NCI-H345 treated with DMSO at 0.1 percent for 48 hours (cell line): ENCODE data around the gene TEF.

ENCODE experiments used
- DNase-seq: peaks from one replicate; lab custom pipeline; 2025; ENCODE audit not compliant: unreplicated experiment; lab: John Stamatoyannopoulos, UW

The TEF gene

DNA sequence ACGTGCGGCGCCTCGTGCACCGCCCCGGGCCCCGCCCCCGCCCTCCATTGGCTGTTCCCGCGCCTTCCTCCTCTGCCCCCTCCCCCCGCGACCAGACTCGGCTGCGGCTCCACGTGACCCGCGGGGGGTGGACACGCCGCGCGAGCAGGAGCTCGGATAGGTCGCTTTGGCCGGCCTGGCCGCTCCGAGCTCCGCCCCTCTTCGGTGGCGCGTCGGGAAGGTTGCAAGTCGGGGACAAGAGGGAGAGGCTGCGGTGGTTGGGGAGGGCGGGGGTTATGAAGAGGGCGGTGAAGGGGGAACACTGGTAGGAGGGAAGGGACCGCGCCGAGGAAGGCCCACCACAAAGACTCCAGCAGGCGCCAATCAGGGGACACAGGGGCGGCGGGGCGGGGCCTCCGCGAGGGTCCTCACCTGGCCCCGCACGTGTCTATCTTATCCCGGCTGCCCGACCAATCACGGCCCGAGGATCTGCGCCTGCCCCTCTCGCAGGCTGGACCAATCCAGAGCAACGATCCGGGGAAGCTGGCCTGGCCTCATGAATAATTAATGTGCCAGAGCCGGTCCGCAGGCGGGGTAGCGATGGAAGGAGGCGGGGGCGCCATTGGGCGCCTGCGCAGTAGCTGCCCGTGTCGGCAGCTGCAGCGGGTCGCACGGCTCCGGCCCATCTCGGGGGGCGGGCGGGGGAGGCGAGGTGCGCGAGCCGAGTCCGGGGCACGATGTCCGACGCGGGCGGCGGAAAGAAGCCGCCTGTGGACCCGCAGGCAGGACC is at the start of gene TEF:
Gene TEF (plus strand): TSS at position 614 of the 769 bp plus-strand sequence. CDS start 103 bp downstream, at position 717.
- DNase-seq: peak; percentile 95

DNA sequence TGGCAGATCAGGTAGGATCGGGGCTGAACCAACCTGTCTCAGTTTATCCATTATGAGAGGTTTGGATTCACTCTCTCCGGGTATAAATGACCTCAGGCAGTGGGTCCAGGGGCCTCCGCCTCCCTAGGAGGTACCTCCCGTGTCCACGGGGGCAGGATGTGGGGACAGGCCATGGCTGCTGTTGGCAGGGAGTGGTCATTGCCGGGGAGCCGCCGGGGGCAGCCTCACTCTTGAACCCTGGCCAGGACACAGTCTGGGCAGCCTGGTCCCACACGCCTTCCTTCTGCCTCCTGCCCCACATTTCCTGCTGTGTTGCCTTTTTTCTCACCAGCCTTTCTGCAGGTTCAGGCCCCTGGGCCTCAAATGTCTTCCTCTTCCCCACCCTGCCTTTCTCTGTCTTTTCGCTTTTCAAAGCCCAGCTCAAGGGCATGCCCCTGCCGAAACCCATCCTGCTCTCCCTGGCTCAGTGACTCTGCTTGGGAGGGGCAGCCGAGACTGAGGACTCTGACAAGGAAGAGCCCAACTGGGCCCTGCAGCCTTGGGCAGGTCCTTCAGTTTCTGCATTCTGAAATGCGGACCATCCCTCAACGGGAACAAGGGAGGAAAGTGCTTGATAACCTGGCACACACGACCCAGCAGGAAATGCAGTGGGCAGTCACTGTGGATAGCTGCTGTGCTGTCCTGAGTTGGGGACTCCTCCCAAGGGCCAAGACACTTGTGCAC is 49.4 kb upstream of the TEF start:
- no peak for DNase-seq

DNA sequence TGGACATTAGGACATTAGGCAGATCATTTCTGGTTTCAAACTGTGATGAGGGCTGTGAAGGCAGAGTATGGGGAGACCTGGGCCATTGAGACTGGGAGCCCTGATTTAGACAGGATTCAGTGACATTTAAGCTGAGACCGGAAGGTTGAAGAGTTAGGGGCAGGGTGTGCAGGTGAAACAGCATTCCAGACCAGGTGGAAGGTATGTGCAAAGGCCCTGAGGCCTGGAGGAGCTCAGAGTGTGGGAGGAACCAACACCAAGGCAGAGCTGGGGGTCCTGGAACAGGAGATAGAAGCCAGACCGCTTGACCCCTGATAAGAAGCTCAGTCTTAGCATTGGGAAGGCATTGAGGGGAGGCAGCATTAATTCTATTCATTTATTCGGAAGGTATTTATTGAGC is 47.9 kb upstream of the TEF start:
- no peak for DNase-seq

DNA sequence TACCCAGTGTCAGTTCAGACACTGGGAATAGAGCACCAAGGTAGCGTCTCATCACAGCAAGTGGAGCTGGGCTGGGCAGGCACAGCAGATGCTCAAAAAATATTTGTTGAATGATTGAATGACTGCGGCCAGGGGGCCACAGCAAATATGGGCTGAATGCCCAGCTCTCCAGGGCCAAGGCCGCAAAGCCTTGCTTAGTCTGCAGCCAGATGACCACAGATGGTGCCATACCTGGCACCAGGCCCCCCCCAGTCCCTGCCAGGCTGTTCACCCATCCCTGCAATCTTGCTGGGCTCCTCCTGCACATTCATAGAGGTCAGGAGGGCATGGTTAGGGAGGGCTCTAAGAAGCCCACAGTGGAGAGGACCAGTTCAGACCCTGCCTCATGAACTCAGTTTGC is 47.5 kb upstream of the TEF start:
- DNase-seq: no peak

DNA sequence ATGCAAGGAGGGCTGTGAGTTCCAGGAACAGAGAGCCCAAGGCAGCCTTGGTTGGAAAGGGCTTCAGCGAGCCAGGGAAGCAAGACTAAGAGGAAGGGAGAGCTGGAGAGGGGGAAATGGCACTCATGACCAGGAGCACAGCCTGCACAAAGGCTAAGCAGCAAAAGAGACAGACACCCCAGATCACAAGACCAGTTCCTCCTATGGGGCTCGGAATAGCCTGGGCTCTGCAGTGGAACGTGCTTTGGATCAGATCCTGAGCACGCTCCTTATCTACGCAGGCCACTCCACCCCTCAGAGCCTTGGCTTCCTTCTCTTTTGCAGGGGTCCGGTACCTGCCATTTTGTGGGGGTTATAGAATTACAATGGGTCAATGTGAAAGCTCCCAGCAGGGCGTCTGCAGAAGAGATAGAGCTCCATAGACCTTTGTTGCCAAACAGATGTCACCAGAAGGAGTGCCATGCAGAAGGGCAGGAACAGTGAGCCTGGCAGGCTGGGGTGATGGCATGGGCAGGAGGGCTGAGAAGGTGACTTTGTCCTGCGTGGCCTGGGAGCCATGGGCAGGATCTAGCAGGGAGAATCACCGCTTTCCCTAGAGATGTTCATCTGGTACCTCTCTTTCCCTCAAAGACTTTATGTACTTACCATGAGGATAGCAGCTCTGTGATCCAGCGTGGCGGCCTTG is 46.6 kb upstream of the TEF start:
- no peak for DNase-seq

- no peak for DNase-seq
Measured at GRCh38 chr22:41338614-41339212, 43.0 kb upstream of the TEF start.

DNA sequence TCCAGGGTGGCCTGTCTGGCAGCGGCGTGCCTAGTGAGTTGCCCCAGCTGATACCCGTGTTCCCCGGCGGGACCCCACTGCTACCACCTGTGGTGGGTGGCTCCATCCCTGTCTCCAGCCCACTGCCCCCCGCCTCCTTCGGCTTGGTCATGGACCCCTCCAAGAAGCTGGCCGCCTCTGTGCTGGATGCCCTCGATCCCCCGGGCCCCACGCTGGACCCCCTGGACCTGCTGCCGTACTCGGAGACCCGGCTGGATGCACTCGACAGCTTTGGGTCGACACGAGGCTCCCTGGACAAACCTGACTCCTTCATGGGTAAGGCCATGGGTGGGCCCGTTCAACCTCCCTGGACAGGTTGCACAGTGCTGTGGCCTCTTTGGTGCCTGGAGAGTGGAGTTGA is 41.9 kb upstream of the TEF start:
- no peak for DNase-seq

- DNase-seq: no peak
Measured at GRCh38 chr22:41340357-41340756, 41.4 kb upstream of the TEF start.

- no peak for DNase-seq
Measured at GRCh38 chr22:41341012-41341411, 40.7 kb upstream of the TEF start.

DNA sequence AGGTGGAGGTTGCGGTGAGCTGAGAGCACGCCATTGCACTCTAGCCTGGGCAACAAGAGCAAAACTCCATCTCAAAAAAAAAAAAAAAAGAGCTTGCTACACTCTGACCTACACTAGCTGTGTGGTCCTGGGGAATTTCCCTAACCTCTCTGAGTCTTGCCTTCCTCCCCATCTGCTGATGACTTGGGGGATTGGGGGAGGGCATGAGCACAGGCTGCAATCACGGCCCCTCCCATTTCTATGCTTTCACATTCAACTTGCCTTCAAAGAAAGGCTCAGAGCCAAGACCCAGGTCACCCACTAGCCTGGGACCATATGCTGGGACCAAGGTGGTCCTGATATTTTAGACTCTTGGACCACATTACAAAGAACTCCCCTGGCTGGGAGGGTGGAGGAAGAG is 39.8 kb upstream of the TEF start:
- DNase-seq: no peak

- DNase-seq: no peak
Measured at GRCh38 chr22:41343300-41343699, 38.4 kb upstream of the TEF start.

DNA sequence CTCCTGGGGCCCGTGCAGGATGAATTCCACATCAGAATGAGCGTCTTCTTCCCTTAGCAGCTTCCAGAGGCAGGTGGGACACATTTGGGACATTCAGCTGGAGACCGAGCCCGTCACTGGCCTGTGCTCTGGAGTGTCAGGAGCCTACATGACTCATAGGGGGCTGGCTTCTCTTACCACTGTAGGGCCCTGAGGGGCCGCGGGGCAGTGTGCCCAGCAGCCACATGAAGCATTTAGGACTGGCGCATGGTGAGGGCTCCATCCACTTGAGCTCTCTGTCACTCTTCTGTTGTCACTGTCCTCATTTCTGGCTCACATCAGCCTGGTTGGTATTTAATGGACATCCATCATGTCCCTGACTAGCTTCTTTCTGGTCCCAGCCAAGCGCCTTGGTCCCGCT is 38.0 kb upstream of the TEF start:
- no peak for DNase-seq

- DNase-seq: no peak
Measured at GRCh38 chr22:41344189-41344788, 37.5 kb upstream of the TEF start.

DNA sequence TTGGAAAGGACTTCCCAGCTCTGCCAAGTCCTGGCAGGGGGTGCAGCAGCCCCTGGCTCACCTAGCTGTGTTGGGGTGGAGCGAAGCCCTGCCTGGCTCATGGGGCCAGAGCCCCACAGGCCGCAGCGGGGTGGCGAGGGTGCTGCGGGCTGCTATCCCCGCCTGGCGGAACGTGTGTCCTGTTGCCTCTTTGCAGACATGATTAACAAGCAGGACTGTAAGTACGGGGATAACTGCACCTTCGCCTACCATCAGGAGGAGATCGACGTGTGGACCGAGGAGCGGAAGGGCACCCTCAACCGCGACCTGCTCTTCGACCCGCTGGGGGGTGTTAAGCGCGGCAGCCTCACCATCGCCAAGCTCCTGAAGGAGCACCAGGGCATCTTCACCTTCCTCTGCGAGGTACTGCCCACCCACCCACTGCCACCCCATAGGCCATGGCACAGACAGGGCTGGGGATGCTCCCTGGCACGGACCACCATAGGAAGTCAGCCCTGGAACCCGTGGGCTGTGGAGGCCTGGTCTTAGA is 35.9 kb upstream of the TEF start:
- DNase-seq: no peak

GRCh38 chr22:41347066-41347859 is 34.5 kb upstream of the TEF start:
- no peak for DNase-seq

GRCh38 chr22:41348964-41349484 is 32.7 kb upstream of the TEF start:
- DNase-seq: no peak

GRCh38 chr22:41350087-41350486 is 31.7 kb upstream of the TEF start:
- no peak for DNase-seq

DNA sequence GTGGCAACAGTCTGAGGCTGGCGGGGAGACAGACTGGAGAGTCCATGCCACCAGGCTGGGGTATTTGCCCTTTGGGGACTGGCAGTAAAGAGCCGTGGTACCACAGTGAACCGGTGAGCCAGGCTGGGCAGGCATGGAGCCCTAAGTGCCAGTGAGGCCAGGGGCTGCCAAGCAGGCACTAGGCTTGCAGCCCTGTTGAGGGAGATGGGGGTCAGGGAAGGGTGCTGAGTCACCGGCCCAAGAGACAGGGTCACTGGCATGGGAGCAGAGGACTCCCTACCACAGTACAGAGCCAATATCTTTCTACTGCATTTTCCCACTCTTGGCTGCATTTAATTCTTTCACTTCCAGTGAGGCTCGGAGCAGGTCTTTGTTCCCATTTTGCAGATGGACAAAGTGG is 30.7 kb upstream of the TEF start:
- no peak for DNase-seq

GRCh38 chr22:41352058-41352457 is 29.7 kb upstream of the TEF start:
- no peak for DNase-seq
